Effector memory CD4-positive, alpha-beta T cell (primary cell): ENCODE data around the gene ALG2.
"Not testable (repeated sequence)": the region's sequence is repeated elsewhere in the genome, so short reads cannot be mapped to it uniquely, and the experiment has no call there.

Experiments used
- DNase-seq, 3 donors: peaks; one replicate each; pipeline ENCODE4 v3.0.0-alpha.2; 2020
- H3K27ac ChIP-seq: 2 replicates; pipeline ENCODE4 v1.7.0; 2013; ENCODE audit warnings: mild to moderate bottlenecking, low read length, moderate library complexity; ENCODE audit not compliant: insufficient read depth, poor library complexity, severe bottlenecking
- H3K27me3 ChIP-seq: replicated peaks from 2 replicates; pipeline ENCODE4 v1.7.0; 2013; ENCODE audit warnings: mild to moderate bottlenecking, low read length; ENCODE audit not compliant: insufficient read depth, control insufficient read depth, poor library complexity, severe bottlenecking
- H3K36me3 ChIP-seq: 2 replicates; pipeline ENCODE4 v1.7.0; 2013; ENCODE audit warnings: mild to moderate bottlenecking, low read length, moderate library complexity; ENCODE audit not compliant: control insufficient read depth, insufficient read depth
- H3K4me1 ChIP-seq: 2 replicates; pipeline ENCODE4 v1.7.0; 2013; ENCODE audit warnings: low read length, mild to moderate bottlenecking; ENCODE audit not compliant: control insufficient read depth, insufficient read depth, poor library complexity, severe bottlenecking
- H3K4me3 ChIP-seq: 2 replicates; pipeline ENCODE4 v1.7.0; 2013; ENCODE audit warnings: low read length, low read depth, mild to moderate bottlenecking; ENCODE audit not compliant: insufficient read depth, poor library complexity, severe bottlenecking
- H3K9me3 ChIP-seq: 2 replicates; pipeline ENCODE4 v1.7.0; 2013; ENCODE audit warnings: mild to moderate bottlenecking, low read length, moderate library complexity; ENCODE audit not compliant: control insufficient read depth

Gene ALG2

GRCh38 chr9:99197124-99197630 is 24.6 kb downstream of the ALG2 start:
- no peaks in the 10 kb centered on the region for H3K4me1 ChIP-seq
- no peaks in the 10 kb centered on the region for H3K27me3 ChIP-seq
- no peak overlapping the region for H3K27ac ChIP-seq
- DNase-seq, result no peak
- no peaks in the 10 kb centered on the region for H3K9me3 ChIP-seq
- H3K4me3 ChIP-seq, result no peak overlapping the region
- no peaks in the 10 kb centered on the region for H3K36me3 ChIP-seq

GRCh38 chr9:99196484-99196883 is 25.3 kb downstream of the ALG2 start:
- not testable (repeated sequence) for H3K4me3 ChIP-seq, H3K9me3 ChIP-seq, H3K27ac ChIP-seq, DNase-seq, H3K36me3 ChIP-seq, H3K27me3 ChIP-seq, H3K4me1 ChIP-seq

- Histone ChIP-seq H3K27ac (no peak overlapping the region), H3K27me3 (no peaks in the 10 kb centered on the region), H3K36me3 (no peaks in the 10 kb centered on the region), H3K4me3 (no peak overlapping the region), H3K9me3 (no peaks in the 10 kb centered on the region), H3K4me1 (no peaks in the 10 kb centered on the region)
- DNase-seq, result no peak
These were observed 28.3 kb downstream of the ALG2 start for GRCh38 chr9:99193466-99193821.

- H3K4me1 ChIP-seq, result no peaks in the 10 kb centered on the region
- H3K36me3 ChIP-seq, result no peaks in the 10 kb centered on the region
- no peaks in the 10 kb centered on the region for H3K27me3 ChIP-seq
- no peak overlapping the region for H3K4me3 ChIP-seq
- no peak overlapping the region for H3K27ac ChIP-seq
- DNase-seq, result no peak
- H3K9me3 ChIP-seq, result no peaks in the 10 kb centered on the region
These were observed 28.8 kb downstream of the ALG2 start for GRCh38 chr9:99192786-99193465.

- no peak overlapping the region for H3K4me3 ChIP-seq
- no peaks in the 10 kb centered on the region for H3K36me3 ChIP-seq
- DNase-seq, result no peak
- no peaks in the 10 kb centered on the region for H3K4me1 ChIP-seq
- H3K9me3 ChIP-seq, result no peaks in the 10 kb centered on the region
- H3K27ac ChIP-seq, result no peak overlapping the region
- no peaks in the 10 kb centered on the region for H3K27me3 ChIP-seq
These were observed 31.0 kb downstream of the ALG2 start for GRCh38 chr9:99190597-99191283.

- Histone ChIP-seq H3K27me3 (no peaks in the 10 kb centered on the region), H3K9me3 (no peaks in the 10 kb centered on the region), H3K4me3 (no peak overlapping the region), H3K36me3 (no peaks in the 10 kb centered on the region), H3K4me1 (no peaks in the 10 kb centered on the region), H3K27ac (no peak overlapping the region)
- no peak for DNase-seq
These were observed 31.7 kb downstream of the ALG2 start for GRCh38 chr9:99189887-99190596.

- Histone ChIP-seq H3K4me1 (no peaks in the 10 kb centered on the region), H3K36me3 (no peaks in the 10 kb centered on the region), H3K4me3 (no peak overlapping the region), H3K27me3 (no peaks in the 10 kb centered on the region), H3K27ac (no peak overlapping the region), H3K9me3 (no peaks in the 10 kb centered on the region)
- no peak for DNase-seq
These were observed 32.6 kb downstream of the ALG2 start for GRCh38 chr9:99189186-99189585.

GRCh38 chr9:99187311-99187710 is 34.4 kb downstream of the ALG2 start:
- Histone ChIP-seq H3K4me1 (no peaks in the 10 kb centered on the region), H3K9me3 (no peaks in the 10 kb centered on the region), H3K27ac (no peak overlapping the region), H3K4me3 (no peak overlapping the region), H3K36me3 (no peaks in the 10 kb centered on the region), H3K27me3 (no peaks in the 10 kb centered on the region)
- no peak for DNase-seq

- Histone ChIP-seq H3K4me3 (no peak overlapping the region), H3K9me3 (no peaks in the 10 kb centered on the region), H3K27me3 (no peaks in the 10 kb centered on the region), H3K27ac (no peak overlapping the region), H3K36me3 (no peaks in the 10 kb centered on the region), H3K4me1 (no peaks in the 10 kb centered on the region)
- DNase-seq, result no peak
These were observed 35.8 kb downstream of the ALG2 start for GRCh38 chr9:99185934-99186333.

GRCh38 chr9:99185348-99185632 is 36.5 kb downstream of the ALG2 start:
- no peak overlapping the region for H3K4me3 ChIP-seq
- no peaks in the 10 kb centered on the region for H3K4me1 ChIP-seq
- no peaks in the 10 kb centered on the region for H3K36me3 ChIP-seq
- no peaks in the 10 kb centered on the region for H3K27me3 ChIP-seq
- H3K9me3 ChIP-seq, result no peaks in the 10 kb centered on the region
- DNase-seq, result no peak
- H3K27ac ChIP-seq, result no peak overlapping the region
